Esophagus muscularis mucosa (tissue), 4 donors: ENCODE data around the gene RABL6. TPM values are rescaled to one million over a fixed set of nuclear protein-coding genes. Genes with fewer than 3 reads are reported as not detected.

Source experiments
- DNase-seq: peaks from one replicate; pipeline ENCODE4 v3.0.0-alpha.2; 2017; ENCODE audit errors: extremely low spot score
- H3K27ac ChIP-seq, 4 donors: fragments of 200-600 bp; sonication (generic); replicated peaks in 1 of 4; 1 replicate in 3 of 4; 2 replicates in 1 of 4; pipeline ENCODE4 v1.5.1; 2016 to 2019; ENCODE audit warnings: mild to moderate bottlenecking in 1 of 4
- H3K27me3 ChIP-seq, 4 donors: fragments of 200-600 bp; sonication (generic); one replicate each; pipeline versions ENCODE4 v1.5.1 to v1.6.0; 2016 to 2019
- H3K36me3 ChIP-seq, 4 donors: fragments of 200-600 bp; sonication (generic); one replicate each; pipeline ENCODE4 v1.5.1; 2016 to 2019
- H3K4me1 ChIP-seq, 4 donors: fragments of 200-600 bp; sonication (generic); one replicate each; pipeline ENCODE4 v1.5.1; 2016 to 2019
- H3K4me3 ChIP-seq, 4 donors: fragments of 200-600 bp; sonication (generic); 1 replicate in 2 of 4; 2 replicates in 2 of 4; pipeline ENCODE4 v1.5.1; 2016 to 2019; ENCODE audit warnings: mild to moderate bottlenecking in 4 of 4, moderate library complexity in 1 of 4
- H3K9me3 ChIP-seq, 4 donors: fragments of 200-600 bp; sonication (generic); 1 replicate in 3 of 4; 2 replicates in 1 of 4; pipeline ENCODE4 v1.5.1; 2016 to 2019
- EP300 ChIP-seq: sonication (generic); formaldehyde crosslinking; IDR thresholded peaks from one replicate; pipeline ENCODE4 v1.6.1; 2017; ENCODE audit warnings: antibody characterized with exemption
- POLR2A ChIP-seq: fragments of 450-650 bp; IDR thresholded peaks from one replicate; pipeline ENCODE4 v1.6.1; 2017; ENCODE audit warnings: antibody characterized with exemption, moderate library complexity, mild to moderate bottlenecking, low read depth
- POLR2AphosphoS5 ChIP-seq, 2 donors: sonication (generic); formaldehyde crosslinking; IDR thresholded peaks; one replicate each; pipeline ENCODE4 v1.6.1; 2017; ENCODE audit warnings: antibody characterized with exemption in 2 of 2
- WGBS: methylation state at CpG from one replicate; pipeline ENCODE4 v1.1.5; 2018; 5-methylcytosine and 5-hydroxymethylcytosine counted together
- intact Hi-C: fragments of 100-400 bp; cut with DNase I; formaldehyde crosslinking; loops from one replicate; pipeline ENCODE4 v1.15.1; 2023
- total RNA-seq, 4 donors: library from RNA; depleted of rRNA; stranded (reverse); fragments of >200 nt; gene quantifications; one replicate each; pipeline versions ENCODE4 v1.1.0 to v1.2.1, GENCODE V29; 2016
- TF ChIP-seq, protein P1 (sequence below), 3 experiments: fragments of 200-600 bp in 2 of 3; fragments of 450-650 bp in 1 of 3; sonication (generic) in 2 of 3; IDR thresholded peaks; one replicate each; pipeline ENCODE4 v1.5.1; 2017 to 2019; ENCODE audit warnings: antibody characterized with exemption in 3 of 3, mild to moderate bottlenecking in 2 of 3, moderate library complexity in 1 of 3

RABL6 gene
- total RNA-seq, 4 donors from 2014 or later, result 56.3 to 110 (median 83.0) TPM

DNA sequence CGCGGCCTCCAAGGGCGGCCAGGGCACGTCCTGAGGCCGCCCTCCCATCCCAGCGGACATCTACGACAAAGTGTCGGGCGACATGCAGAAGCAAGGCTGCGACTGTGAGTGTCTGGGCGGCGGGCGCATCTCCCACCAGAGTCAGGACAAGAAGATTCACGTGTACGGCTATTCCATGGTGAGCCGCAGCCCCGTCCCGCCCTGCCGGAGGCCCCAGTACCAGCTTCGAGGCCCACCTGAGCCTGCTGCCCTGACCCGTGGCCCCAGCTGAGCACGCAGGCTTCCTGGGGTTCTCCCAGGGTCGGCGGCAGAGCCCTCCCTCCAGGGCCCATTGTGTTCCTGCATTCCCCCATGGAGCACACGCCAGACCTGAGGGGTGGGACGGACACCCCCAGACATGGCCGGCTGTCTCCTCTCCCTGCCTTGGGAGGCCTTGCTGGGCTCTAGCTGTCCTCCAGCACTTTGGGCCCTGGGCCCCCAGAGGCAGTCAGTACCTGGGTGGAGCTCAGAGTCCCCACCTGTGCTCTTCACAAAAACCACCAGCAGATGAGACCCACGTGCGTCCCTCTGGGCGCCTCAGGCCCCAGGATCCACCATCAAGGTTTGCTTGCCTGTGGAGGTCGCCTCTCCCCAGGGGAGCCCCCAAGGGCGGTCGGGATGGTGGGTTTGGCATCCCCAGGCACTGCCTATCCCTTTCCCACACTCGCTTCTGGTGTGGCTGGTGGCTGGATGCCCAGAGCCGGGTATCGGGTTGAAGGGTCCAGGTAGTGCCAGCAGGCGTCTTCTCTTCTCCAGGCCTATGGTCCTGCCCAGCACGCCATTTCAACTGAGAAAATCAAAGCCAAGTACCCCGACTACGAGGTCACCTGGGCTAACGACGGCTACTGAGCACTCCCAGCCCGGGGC, 42.5 kb downstream of the RABL6 start:
- peaks cover 43 to 59% (median 51%) of the 10 kb centered on the region in 4 donors for H3K4me1 ChIP-seq
- peaks cover 0 to 18% (median 11%) of the 10 kb centered on the region in 4 donors for H3K36me3 ChIP-seq
- H3K27me3 ChIP-seq, result peaks cover 0 to 30% (median 21%) of the 10 kb centered on the region in 4 donors
- peak overlapping the region; percentile 88 to 95 (median 90) for H3K27ac ChIP-seq
- intact Hi-C loops, result loop anchor here (5.0 kb wide), 1 partner anchor 48 kb away; no protein-coding TSS in a partner anchor
- WGBS, result 83% methylated on average over 12 of the region's 43 CpGs
- no peak for DNase-seq
- TF ChIP-seq POLR2AphosphoS5 (IDR thresholded peaks at IDR 0.05) (no peak), EP300 (no peak), POLR2A (no peak)
- TF ChIP-seq, protein P1, sequence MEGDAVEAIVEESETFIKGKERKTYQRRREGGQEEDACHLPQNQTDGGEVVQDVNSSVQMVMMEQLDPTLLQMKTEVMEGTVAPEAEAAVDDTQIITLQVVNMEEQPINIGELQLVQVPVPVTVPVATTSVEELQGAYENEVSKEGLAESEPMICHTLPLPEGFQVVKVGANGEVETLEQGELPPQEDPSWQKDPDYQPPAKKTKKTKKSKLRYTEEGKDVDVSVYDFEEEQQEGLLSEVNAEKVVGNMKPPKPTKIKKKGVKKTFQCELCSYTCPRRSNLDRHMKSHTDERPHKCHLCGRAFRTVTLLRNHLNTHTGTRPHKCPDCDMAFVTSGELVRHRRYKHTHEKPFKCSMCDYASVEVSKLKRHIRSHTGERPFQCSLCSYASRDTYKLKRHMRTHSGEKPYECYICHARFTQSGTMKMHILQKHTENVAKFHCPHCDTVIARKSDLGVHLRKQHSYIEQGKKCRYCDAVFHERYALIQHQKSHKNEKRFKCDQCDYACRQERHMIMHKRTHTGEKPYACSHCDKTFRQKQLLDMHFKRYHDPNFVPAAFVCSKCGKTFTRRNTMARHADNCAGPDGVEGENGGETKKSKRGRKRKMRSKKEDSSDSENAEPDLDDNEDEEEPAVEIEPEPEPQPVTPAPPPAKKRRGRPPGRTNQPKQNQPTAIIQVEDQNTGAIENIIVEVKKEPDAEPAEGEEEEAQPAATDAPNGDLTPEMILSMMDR (IDR thresholded peaks at IDR 0.05), result no peak
- no peaks in the 10 kb centered on the region for H3K9me3 ChIP-seq
- H3K4me3 ChIP-seq, result peak overlapping the region; percentile 57 to 78 (median 74)

- Histone ChIP-seq H3K4me3 (no peak overlapping the region), H3K36me3 (peaks cover 0 to 18% (median 11%) of the 10 kb centered on the region in 4 donors), H3K9me3 (no peaks in the 10 kb centered on the region), H3K27ac (peak overlapping the region in 1 of 4 donors; percentile 91), H3K4me1 (peaks cover 41 to 50% (median 43%) of the 10 kb centered on the region in 4 donors), H3K27me3 (peaks cover 0 to 21% (median 13%) of the 10 kb centered on the region in 4 donors)
- TF ChIP-seq, protein P1 (IDR thresholded peaks at IDR 0.05), result no peak
- no peak for TF ChIP-seq EP300
- no peak for TF ChIP-seq POLR2A
- TF ChIP-seq POLR2AphosphoS5 (IDR thresholded peaks at IDR 0.05), result no peak
- no peak for DNase-seq
- WGBS, result 96% methylated on average over 8 of the region's 23 CpGs
- intact Hi-C loops, result no loop called here
Observed at GRCh38 chr9:136850866-136851775, 43.4 kb downstream of the RABL6 start.

DNA sequence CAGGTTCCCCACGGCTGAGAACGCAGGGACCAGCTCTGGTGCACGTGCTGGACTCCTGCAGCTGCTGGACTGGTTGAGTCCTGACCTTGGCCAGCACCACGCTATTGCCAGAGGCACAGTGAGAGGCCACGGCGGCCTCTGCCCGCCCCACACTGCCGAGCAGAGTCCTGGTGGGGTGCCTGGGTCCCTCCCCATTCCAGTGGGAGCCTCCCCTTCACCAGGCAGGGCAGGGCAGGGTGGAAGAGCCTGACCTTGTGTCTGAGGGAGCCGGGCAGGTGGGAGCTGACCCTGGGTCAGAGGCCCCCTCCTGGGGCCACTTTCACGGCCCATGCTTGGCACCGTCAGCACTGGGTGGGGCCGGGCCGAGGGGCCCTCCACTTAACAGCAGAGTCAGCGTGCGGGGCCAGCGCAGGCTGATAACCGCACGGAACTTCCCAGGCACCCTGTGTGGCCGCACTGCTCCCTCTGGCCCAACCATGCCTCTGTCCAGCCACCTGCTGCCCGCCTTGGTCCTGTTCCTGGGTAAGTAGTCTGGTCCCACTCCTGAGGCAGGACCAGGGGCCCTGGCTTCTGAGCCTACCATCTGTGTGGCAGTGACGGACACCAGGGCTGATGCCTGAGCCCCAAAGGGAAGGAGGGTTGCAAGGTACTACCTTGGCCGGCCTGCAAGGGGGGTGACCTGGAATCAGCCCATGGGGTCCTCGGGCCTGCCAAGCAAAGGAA, 44.4 kb downstream of the RABL6 start, which contains the start of gene MAMDC4:
MAMDC4 (plus strand) TSS at position 406 of the 723 bp plus-strand sequence; CDS start at position 477, 71 bp downstream.
- no peak within 1 kb of the TSS for H3K4me3 ChIP-seq
- no peak within 1 kb of the TSS for H3K27ac ChIP-seq
- peaks cover 0 to 12% (median 8%) of the 10 kb centered on the region in 4 donors for H3K27me3 ChIP-seq
- no peaks in the 10 kb centered on the region for H3K9me3 ChIP-seq
- TF ChIP-seq, protein P1 (IDR thresholded peaks at IDR 0.05), result no peak
- TF ChIP-seq EP300 (no peak), POLR2A (no peak), POLR2AphosphoS5 (IDR thresholded peaks at IDR 0.05) (no peak)
- H3K36me3 ChIP-seq, result peaks cover 0 to 18% (median 13%) of the 10 kb centered on the region in 4 donors
- peaks cover 31 to 40% (median 35%) of the 10 kb centered on the region in 4 donors for H3K4me1 ChIP-seq
- intact Hi-C loops, result no loop called here
- DNase-seq, result no peak
- 100% methylated on average over 3 of the region's 23 CpGs for WGBS
